Stimulated activated CD4-positive, alpha-beta T cell treated with anti-CD3 and anti-CD28 coated beads, Interleukin-1b, Interleukin-23, amount 100 ng/mL, for 48 hours (primary cell): Measurements from ENCODE around the gene LHPP.

Experiments used
- DNase-seq: peaks from one replicate; pipeline ENCODE4 v3.0.0-alpha.2; 2020

LHPP gene

GRCh38 chr10:124611738-124612137 lies 150.1 kb downstream of the LHPP start:
- DNase-seq, result peak; percentile 18

GRCh38 chr10:124612611-124613498 lies 151.2 kb downstream of the LHPP start:
- peak; percentile 15 for DNase-seq

- peak; percentile 51 for DNase-seq
Measured at GRCh38 chr10:124614003-124614659, 152.5 kb downstream of the LHPP start.

GRCh38 chr10:124615259-124615658 lies 153.6 kb downstream of the LHPP start:
- no peak for DNase-seq

- DNase-seq, result no peak
Measured at GRCh38 chr10:124616040-124616835, 154.6 kb downstream of the LHPP start.

GRCh38 chr10:124616836-124617130 lies 155.2 kb downstream of the LHPP start:
- no peak for DNase-seq

- DNase-seq, result no peak
Measured at GRCh38 chr10:124618470-124619073, 156.9 kb downstream of the LHPP start.

GRCh38 chr10:124619195-124619594 lies 157.6 kb downstream of the LHPP start:
- no peak for DNase-seq

- no peak for DNase-seq
Measured at GRCh38 chr10:124619802-124620490, 158.3 kb downstream of the LHPP start.

GRCh38 chr10:124621637-124622036 lies 160.0 kb downstream of the LHPP start:
- no peak for DNase-seq

GRCh38 chr10:124622158-124622557 lies 160.5 kb downstream of the LHPP start:
- no peak for DNase-seq

- no peak for DNase-seq
Measured at GRCh38 chr10:124622866-124623536, 161.4 kb downstream of the LHPP start.

- no peak for DNase-seq
Measured at GRCh38 chr10:124624006-124624405, 162.4 kb downstream of the LHPP start.

GRCh38 chr10:124624466-124624865 lies 162.8 kb downstream of the LHPP start:
- no peak for DNase-seq

GRCh38 chr10:124624895-124625294 lies 163.3 kb downstream of the LHPP start:
- DNase-seq, result no peak

GRCh38 chr10:124625831-124626238 lies 164.2 kb downstream of the LHPP start:
- no peak for DNase-seq

- peak; percentile 37 for DNase-seq
Measured at GRCh38 chr10:124626759-124627380, 165.2 kb downstream of the LHPP start.

- DNase-seq, result no peak
Measured at GRCh38 chr10:124627866-124628675, 166.4 kb downstream of the LHPP start.

GRCh38 chr10:124628676-124629021 lies 167.0 kb downstream of the LHPP start:
- DNase-seq, result no peak

- DNase-seq, result no peak
Measured at GRCh38 chr10:124629415-124629814, 167.8 kb downstream of the LHPP start.

GRCh38 chr10:124629842-124630241 lies 168.2 kb downstream of the LHPP start:
- DNase-seq, result no peak
